Mesenchymal stem cell (in vitro differentiated cells and primary cell): ENCODE measurements around the gene MTCH1.

Experiments used
- DNase-seq: peaks from one replicate; pipeline ENCODE4 v3.0.0-alpha.2; 2013
- H2AFZ ChIP-seq: one replicate; pipeline ENCODE4 v1.6.1; 2013; ENCODE audit warnings: low read depth, mild to moderate bottlenecking, control low read depth, inconsistent platforms, low read length, moderate library complexity
- H2AK5ac ChIP-seq: 2 replicates; pipeline ENCODE4 v1.6.1; 2013; ENCODE audit warnings: low read length, moderate library complexity, mild to moderate bottlenecking, inconsistent platforms; ENCODE audit not compliant: severe bottlenecking
- H2BK120ac ChIP-seq: one replicate; pipeline ENCODE4 v1.6.1; 2013; ENCODE audit warnings: low read depth, mild to moderate bottlenecking, inconsistent platforms, low read length, moderate library complexity
- H2BK12ac ChIP-seq, 2 experiments: one replicate each; pipeline ENCODE4 v1.6.1; 2013; ENCODE audit warnings: inconsistent platforms in 2 of 2, low read length in 2 of 2, mild to moderate bottlenecking in 2 of 2, moderate library complexity in 2 of 2, control low read depth in 1 of 2
- H2BK15ac ChIP-seq: one replicate; pipeline ENCODE4 v1.6.1; 2013; ENCODE audit warnings: mild to moderate bottlenecking, low read depth, inconsistent platforms; ENCODE audit not compliant: poor library complexity, severe bottlenecking
- H2BK5ac ChIP-seq: 2 replicates; pipeline ENCODE4 v1.6.1; 2013; ENCODE audit warnings: low read depth, mild to moderate bottlenecking, low read length, control low read depth, inconsistent platforms; ENCODE audit not compliant: poor library complexity, severe bottlenecking
- H3K14ac ChIP-seq, 2 experiments: one replicate each; pipeline ENCODE4 v1.6.1; 2013; ENCODE audit warnings: inconsistent platforms in 2 of 2, low read length in 2 of 2, control low read depth in 1 of 2, mild to moderate bottlenecking in 1 of 2, moderate library complexity in 1 of 2
- H3K18ac ChIP-seq, 2 experiments: one replicate each; pipeline ENCODE4 v1.6.1; 2013; ENCODE audit warnings: inconsistent platforms in 2 of 2, low read length in 2 of 2, control low read depth in 1 of 2, low read depth in 1 of 2, mild to moderate bottlenecking in 1 of 2
- H3K23ac ChIP-seq, 2 experiments: one replicate each; pipeline ENCODE4 v1.6.1; 2013; ENCODE audit warnings: inconsistent platforms in 2 of 2, low read length in 2 of 2, mild to moderate bottlenecking in 2 of 2, moderate library complexity in 2 of 2, control low read depth in 1 of 2
- H3K27ac ChIP-seq: 2 replicates; pipeline ENCODE4 v1.5.1; 2013; ENCODE audit warnings: mild to moderate bottlenecking, moderate library complexity, low read length, control low read depth, inconsistent platforms; ENCODE audit not compliant: poor library complexity, severe bottlenecking
- H3K27me3 ChIP-seq, 2 experiments: 2 replicates each; pipeline versions ENCODE4 v1.6.1 to v1.7.0; 2013; ENCODE audit warnings: low read length in 2 of 2, mild to moderate bottlenecking in 2 of 2, moderate library complexity in 2 of 2, control low read depth in 1 of 2, inconsistent platforms in 1 of 2; ENCODE audit not compliant: control insufficient read depth in 1 of 2, insufficient read depth in 1 of 2
- H3K36me3 ChIP-seq, 2 experiments: 2 replicates each; pipeline versions ENCODE4 v1.6.1 to v1.7.0; 2013; ENCODE audit warnings: low read length in 2 of 2, control low read depth in 1 of 2, inconsistent platforms in 1 of 2, low read depth in 1 of 2, mild to moderate bottlenecking in 1 of 2; ENCODE audit not compliant: insufficient read depth in 2 of 2, control insufficient read depth in 1 of 2
- H3K4ac ChIP-seq, 2 experiments: one replicate each; pipeline ENCODE4 v1.6.1; 2013; ENCODE audit warnings: inconsistent platforms in 2 of 2, low read length in 2 of 2, mild to moderate bottlenecking in 2 of 2, moderate library complexity in 2 of 2, control low read depth in 1 of 2, low read depth in 1 of 2
- H3K4me1 ChIP-seq: 2 replicates; pipeline ENCODE4 v1.6.1; 2013; ENCODE audit warnings: low read depth, low read length, control low read depth; ENCODE audit not compliant: control insufficient read depth, insufficient read depth
- H3K4me2 ChIP-seq: 2 replicates; pipeline ENCODE4 v1.6.1; 2013; ENCODE audit warnings: low read length, mild to moderate bottlenecking, inconsistent platforms; ENCODE audit not compliant: poor library complexity, severe bottlenecking
- H3K4me3 ChIP-seq, 2 experiments: 2 replicates each; pipeline versions ENCODE4 v1.5.1 to v1.7.0; 2013; ENCODE audit warnings: low read length in 2 of 2, mild to moderate bottlenecking in 2 of 2, control low read depth in 1 of 2, low read depth in 1 of 2; ENCODE audit not compliant: insufficient read depth in 1 of 2
- H3K79me1 ChIP-seq: replicated peaks from 2 replicates; pipeline ENCODE4 v1.6.1; 2013; ENCODE audit warnings: mild to moderate bottlenecking, control low read depth, low read length, inconsistent platforms; ENCODE audit not compliant: poor library complexity, severe bottlenecking
- H3K9ac ChIP-seq: 2 replicates; pipeline ENCODE4 v1.7.0; 2013; ENCODE audit warnings: mild to moderate bottlenecking, low read length, moderate library complexity
- H3K9me3 ChIP-seq: 2 replicates; pipeline ENCODE4 v1.7.0; 2013; ENCODE audit warnings: mild to moderate bottlenecking, low read length; ENCODE audit not compliant: control insufficient read depth
- H4K8ac ChIP-seq: one replicate; pipeline ENCODE4 v1.6.1; 2013; ENCODE audit warnings: inconsistent platforms, mild to moderate bottlenecking, low read length, moderate library complexity
- H4K91ac ChIP-seq: one replicate; pipeline ENCODE4 v1.6.1; 2013; ENCODE audit warnings: mild to moderate bottlenecking, low read length, inconsistent platforms
- WGBS: methylation state at CpG from one replicate; pipeline ENCODE4 v1.1.7; 2013; ENCODE audit warnings: mixed read lengths; 5-methylcytosine and 5-hydroxymethylcytosine counted together

Gene MTCH1

DNA sequence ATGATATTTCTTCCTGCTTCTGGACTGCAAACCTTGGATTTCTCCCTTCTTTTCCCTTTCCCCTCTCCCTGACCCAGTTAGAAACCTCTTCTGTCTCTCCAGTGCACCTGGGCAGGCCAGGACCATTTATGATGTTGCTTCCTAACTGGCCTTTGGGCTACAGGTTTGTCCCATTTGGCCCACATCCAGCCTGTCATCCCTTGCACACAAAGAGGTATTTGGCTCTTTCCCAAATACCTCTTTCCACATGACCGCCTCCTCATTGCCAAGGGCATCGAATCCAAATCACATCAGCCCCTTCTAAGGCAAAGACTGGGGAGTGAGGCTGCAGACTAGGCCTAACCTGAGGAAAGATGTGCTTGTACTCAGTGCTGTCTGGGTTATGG lies 33.1 kb upstream of the MTCH1 start:
- Histone ChIP-seq H2BK12ac (no peak overlapping the region), H4K8ac (no peak overlapping the region), H2BK120ac (no peak overlapping the region), H3K23ac (no peak overlapping the region), H3K79me1 (no peaks in the 10 kb centered on the region), H3K27me3 (peaks cover 0 to 7% of the 10 kb centered on the region in 2 experiments), H3K36me3 (no peaks in the 10 kb centered on the region), H3K27ac (peak overlapping the region; percentile 29), H2BK5ac (no peak overlapping the region), H3K9ac (no peak overlapping the region), H3K4me1 (peaks cover 17% of the 10 kb centered on the region), H3K14ac (no peak overlapping the region), H3K4ac (no peak overlapping the region), H2AK5ac (peak overlapping the region; percentile 4), H3K4me3 (no peak overlapping the region), H4K91ac (peak overlapping the region; percentile 43), H3K4me2 (no peak overlapping the region), H3K9me3 (no peaks in the 10 kb centered on the region), H2BK15ac (no peak overlapping the region), H2AFZ (no peak overlapping the region), H3K18ac (no peak overlapping the region)
- DNase-seq: no peak
- WGBS: 93% methylated on average over 2 of the region's 2 CpGs

DNA sequence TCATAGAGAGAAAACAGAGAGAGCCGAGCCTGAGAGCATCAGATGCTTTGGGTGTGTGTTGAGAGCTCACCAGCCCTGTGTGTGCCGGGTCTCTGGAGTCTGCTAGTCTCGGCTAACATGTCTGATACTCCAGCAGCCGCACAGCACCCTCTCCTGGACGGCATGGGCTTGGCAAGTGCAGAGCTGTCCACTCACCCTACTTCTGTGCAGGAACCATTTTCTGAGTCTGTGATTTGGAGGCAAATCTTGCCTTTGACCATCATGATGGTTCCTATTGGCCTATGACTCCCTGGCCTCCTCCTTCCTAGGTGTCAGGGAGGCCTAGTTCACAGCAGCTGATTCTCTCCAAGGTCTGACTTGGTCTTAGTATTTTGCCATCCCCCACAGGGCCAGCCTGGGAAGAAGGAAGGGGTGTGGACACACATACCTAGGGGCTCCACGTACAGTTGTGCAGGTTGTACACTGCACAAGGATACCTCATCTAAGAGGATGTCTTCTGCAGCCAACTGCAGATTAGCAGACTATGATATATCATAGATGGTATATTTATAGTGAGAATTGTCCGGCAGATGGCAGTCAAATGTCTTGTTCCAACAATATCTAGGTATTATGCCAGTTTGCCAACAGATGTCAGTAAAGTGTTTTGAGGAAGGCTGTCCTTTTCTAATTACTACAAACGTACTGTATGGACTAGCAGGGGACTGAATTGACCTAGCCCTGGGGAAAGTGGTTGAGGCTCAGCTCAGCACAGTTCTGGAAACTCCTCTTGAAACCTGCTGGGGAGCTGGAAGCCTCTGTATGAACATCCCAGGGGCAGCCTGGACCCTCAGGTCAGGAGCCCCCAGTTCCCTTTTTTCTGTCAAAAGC lies 32.4 kb upstream of the MTCH1 start:
- H2BK12ac ChIP-seq: peak overlapping the region in 1 of 2 experiments; percentile 54
- H4K8ac ChIP-seq: no peak overlapping the region
- no peak overlapping the region for H2BK5ac ChIP-seq
- H3K4me3 ChIP-seq: no peak overlapping the region
- H3K27me3 ChIP-seq: peaks cover 0 to 7% of the 10 kb centered on the region in 2 experiments
- no peaks in the 10 kb centered on the region for H3K79me1 ChIP-seq
- H3K23ac ChIP-seq: no peak overlapping the region
- H3K4me1 ChIP-seq: peaks cover 17% of the 10 kb centered on the region
- no peak overlapping the region for H4K91ac ChIP-seq
- no peak overlapping the region for H3K18ac ChIP-seq
- WGBS: 4% methylated on average over 8 of the region's 8 CpGs
- H3K14ac ChIP-seq: no peak overlapping the region
- peak; percentile 87 for DNase-seq
- H2BK15ac ChIP-seq: no peak overlapping the region
- H3K9me3 ChIP-seq: no peaks in the 10 kb centered on the region
- H2BK120ac ChIP-seq: no peak overlapping the region
- H2AK5ac ChIP-seq: no peak overlapping the region
- H3K4me2 ChIP-seq: no peak overlapping the region
- H3K36me3 ChIP-seq: no peaks in the 10 kb centered on the region
- peak overlapping the region; percentile 29 for H3K27ac ChIP-seq
- no peak overlapping the region for H3K4ac ChIP-seq
- peak overlapping the region; percentile 78 for H2AFZ ChIP-seq
- peak overlapping the region; percentile 61 for H3K9ac ChIP-seq

DNA sequence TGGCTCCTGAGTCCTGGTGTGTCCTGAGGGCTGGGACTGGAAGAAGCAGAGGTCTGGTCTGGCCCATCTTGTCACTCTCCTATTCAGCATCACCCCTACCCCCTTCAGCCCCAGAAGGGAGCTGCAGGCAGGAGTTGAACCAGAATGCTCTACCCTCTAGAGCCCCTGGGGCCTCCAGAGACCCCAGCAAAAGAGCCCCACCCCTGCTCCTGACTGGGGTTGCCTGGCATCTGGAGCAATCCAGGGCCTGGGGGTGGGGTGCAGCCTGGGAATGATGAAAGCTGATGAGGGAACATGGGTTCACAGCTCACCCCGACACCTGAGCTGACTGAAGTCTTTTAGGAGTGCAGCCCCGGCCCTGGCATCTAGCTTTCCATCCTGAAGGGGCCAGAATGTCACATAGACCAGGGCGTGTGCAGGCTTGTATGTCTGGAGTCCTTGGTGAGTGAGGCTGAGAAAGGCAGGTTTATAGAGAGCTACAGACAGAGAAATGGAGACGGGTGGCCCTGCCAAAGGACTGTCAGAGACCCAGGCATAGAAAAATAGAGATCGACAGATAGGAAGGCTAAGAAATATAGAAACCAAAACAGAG lies 31.7 kb upstream of the MTCH1 start:
- H2BK12ac ChIP-seq: no peak overlapping the region
- peak overlapping the region; percentile 61 for H3K9ac ChIP-seq
- no peak overlapping the region for H3K14ac ChIP-seq
- no peak overlapping the region for H3K27ac ChIP-seq
- DNase-seq: no peak
- H2AFZ ChIP-seq: peak overlapping the region; percentile 30
- H3K4me3 ChIP-seq: no peak overlapping the region
- WGBS: 71% methylated on average over 5 of the region's 5 CpGs
- H4K91ac ChIP-seq: no peak overlapping the region
- peak overlapping the region; percentile 81 for H4K8ac ChIP-seq
- no peak overlapping the region for H3K4ac ChIP-seq
- H2BK15ac ChIP-seq: no peak overlapping the region
- peaks cover 0 to 7% of the 10 kb centered on the region in 2 experiments for H3K27me3 ChIP-seq
- no peaks in the 10 kb centered on the region for H3K79me1 ChIP-seq
- H3K9me3 ChIP-seq: no peaks in the 10 kb centered on the region
- peaks cover 19% of the 10 kb centered on the region for H3K4me1 ChIP-seq
- no peak overlapping the region for H3K23ac ChIP-seq
- no peak overlapping the region for H2AK5ac ChIP-seq
- H2BK5ac ChIP-seq: no peak overlapping the region
- no peak overlapping the region for H3K4me2 ChIP-seq
- H3K36me3 ChIP-seq: no peaks in the 10 kb centered on the region
- no peak overlapping the region for H3K18ac ChIP-seq
- no peak overlapping the region for H2BK120ac ChIP-seq

DNA sequence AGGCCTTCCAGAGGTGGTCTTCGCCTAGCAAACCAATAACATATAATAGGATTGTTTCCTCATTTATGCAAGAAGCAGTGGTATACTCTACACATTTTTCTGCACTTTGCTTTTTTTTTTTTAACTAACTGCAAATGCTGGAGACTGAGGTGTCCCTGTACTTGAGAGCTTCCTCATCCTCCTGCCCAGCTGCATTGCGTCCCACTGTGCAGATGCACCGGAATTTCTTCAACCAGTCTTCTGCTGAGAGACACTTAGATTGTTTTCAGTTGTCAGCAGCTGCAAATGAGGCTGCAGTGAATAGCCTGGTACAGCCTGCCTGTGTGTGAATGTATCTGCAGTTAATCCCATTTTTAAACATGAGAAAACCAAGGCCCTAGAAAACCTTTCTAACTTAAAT lies 31.0 kb upstream of the MTCH1 start:
- Histone ChIP-seq H2BK120ac (no peak overlapping the region), H2BK15ac (no peak overlapping the region), H3K4me2 (no peak overlapping the region), H3K27ac (no peak overlapping the region), H3K9ac (no peak overlapping the region), H3K4me1 (peaks cover 13% of the 10 kb centered on the region), H3K27me3 (peaks cover 0 to 7% of the 10 kb centered on the region in 2 experiments), H3K79me1 (no peaks in the 10 kb centered on the region), H4K8ac (no peak overlapping the region), H3K4me3 (no peak overlapping the region), H2BK5ac (no peak overlapping the region), H4K91ac (no peak overlapping the region), H3K14ac (no peak overlapping the region), H3K9me3 (no peaks in the 10 kb centered on the region), H3K4ac (no peak overlapping the region), H2AFZ (no peak overlapping the region), H2BK12ac (no peak overlapping the region), H2AK5ac (no peak overlapping the region), H3K36me3 (no peaks in the 10 kb centered on the region), H3K18ac (no peak overlapping the region), H3K23ac (no peak overlapping the region)
- 94% methylated on average over 2 of the region's 3 CpGs for WGBS
- DNase-seq: no peak
